NCI-H446 treated with DMSO at 0.1 percent for 48 hours (cell line): ENCODE measurements around the gene NR3C1.
A peak's percentile ranks its signal among the peaks of the same experiment; 100 is the strongest.

Experiments
- DNase-seq: peaks from one replicate; lab custom pipeline; 2025; lab: John Stamatoyannopoulos, UW

The NR3C1 gene

GRCh38 chr5:143311428-143311827 lies 92.1 kb downstream of the NR3C1 start:
- no peak for DNase-seq

GRCh38 chr5:143309661-143310431 lies 93.6 kb downstream of the NR3C1 start:
- no peak for DNase-seq

GRCh38 chr5:143308731-143309130 lies 94.8 kb downstream of the NR3C1 start:
- DNase-seq, result no peak

DNA sequence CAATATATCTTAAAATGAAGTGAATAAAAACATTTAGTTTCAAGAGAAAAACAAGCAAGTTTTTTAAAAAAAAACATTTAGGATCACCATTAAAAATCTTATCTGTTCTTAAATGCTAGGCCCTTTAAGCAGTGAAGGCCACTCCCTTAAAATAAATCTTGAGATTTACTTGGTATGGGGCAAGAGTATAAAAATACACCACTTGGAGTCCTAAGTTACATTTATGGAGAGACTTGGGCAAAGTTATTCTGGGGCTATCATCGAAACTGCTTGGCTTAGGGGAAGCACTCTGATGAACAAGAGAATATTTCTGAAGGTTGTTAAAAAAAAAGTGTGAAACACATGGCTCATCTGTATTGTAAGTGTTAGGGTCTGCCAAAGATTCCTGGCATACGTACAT lies 97.4 kb downstream of the NR3C1 start:
- peak; percentile 55 for DNase-seq

GRCh38 chr5:143304836-143305475 lies 98.5 kb downstream of the NR3C1 start:
- no peak for DNase-seq

DNA sequence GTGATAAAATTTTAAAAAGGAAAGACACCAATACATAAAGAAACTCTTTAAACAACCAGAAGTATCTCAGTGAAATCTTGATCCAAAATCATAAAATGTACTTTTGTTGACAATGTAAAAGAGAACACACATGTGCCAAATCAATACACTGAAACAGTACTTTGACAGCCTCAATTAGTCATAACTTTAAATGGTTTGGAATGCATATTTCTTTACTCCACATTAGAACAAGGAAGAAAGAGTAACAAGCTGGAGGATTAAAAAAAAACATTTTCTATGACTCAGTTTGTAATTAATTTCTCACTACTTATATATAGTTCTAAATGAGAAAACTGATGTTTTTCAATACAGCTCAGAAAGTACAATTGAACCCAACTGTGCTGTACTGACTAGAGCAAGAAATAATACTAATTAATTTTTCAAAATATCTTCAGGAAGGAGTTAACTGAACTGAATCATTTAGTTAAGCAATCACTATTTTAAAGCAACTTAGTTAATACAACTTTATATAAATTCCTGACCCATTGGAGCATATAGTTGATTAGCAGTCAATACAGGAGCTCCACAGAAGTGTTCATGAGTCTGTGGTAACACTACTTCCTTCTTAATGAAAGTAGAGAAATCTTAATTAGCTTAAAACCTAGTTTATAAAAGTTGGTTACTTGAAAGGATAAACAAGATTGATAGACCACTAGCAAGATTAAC lies 101.0 kb downstream of the NR3C1 start:
- DNase-seq, result no peak

DNA sequence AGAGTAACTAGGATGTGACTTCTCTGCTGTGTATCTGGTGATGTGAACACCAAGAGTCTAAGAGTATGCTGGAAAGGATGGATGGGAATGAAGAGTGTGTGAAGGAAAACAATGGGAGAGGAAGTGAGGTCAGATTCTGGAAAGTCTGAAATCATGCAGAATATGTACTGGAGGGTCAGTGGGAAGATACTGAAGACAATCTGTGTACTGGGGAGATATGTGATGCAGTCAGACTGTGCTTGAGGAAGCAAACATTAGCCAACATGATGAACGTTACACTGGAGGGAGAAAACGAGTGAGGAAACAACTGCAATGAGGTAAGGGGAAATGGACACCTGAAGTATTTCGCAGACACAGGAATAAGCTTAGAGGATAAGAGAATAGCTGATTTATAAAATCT lies 105.7 kb downstream of the NR3C1 start:
- no peak for DNase-seq

DNA sequence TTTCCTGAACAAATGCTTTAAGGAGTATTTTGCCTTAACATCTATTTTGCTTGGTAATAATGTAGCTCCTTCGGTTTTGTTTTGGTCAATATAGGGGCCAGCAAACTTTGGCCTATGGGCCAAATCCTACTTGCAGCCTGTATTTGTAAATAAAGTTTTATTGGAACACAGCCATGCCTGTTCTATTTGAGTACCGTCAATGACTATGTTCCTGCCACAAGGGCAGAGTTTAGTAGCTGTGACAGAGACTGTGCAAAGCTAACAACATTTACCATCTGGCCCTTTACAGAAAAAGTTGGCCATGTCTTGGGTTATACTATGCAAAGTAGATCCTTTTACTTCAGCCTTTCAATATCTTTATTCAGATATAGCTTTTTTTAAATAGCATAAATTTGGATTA lies 113.4 kb downstream of the NR3C1 start:
- peak; percentile 39 for DNase-seq

DNA sequence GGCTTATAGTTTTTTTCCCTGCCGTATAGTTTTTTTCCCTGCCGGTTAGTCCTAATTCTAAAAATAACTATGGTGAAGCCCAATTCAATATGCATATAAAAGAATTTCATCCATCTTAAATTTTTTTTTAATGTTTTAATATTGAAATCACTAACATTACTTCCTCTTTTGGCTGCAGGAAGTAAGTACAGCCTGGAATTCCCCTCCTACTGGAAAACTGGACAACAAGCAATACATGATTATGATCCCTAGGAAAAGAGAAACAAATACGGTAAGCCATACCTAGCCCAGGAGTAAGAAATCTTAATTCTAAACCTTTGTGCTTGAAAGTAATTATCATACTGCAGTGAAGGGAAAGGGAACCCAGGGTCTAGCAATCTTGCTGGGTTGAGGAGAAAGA lies 119.0 kb downstream of the NR3C1 start:
- no peak for DNase-seq

- DNase-seq, result no peak
Measured at GRCh38 chr5:143284002-143284401, 119.5 kb downstream of the NR3C1 start.

GRCh38 chr5:143281226-143281625 lies 122.3 kb downstream of the NR3C1 start:
- no peak for DNase-seq

GRCh38 chr5:143279698-143280097 lies 123.8 kb downstream of the NR3C1 start:
- no peak for DNase-seq

- DNase-seq, result peak; percentile 6
Measured at GRCh38 chr5:143277536-143277935, 126.0 kb downstream of the NR3C1 start.

- DNase-seq, result no peak
Measured at GRCh38 chr5:143275512-143276363, 127.7 kb downstream of the NR3C1 start.

DNA sequence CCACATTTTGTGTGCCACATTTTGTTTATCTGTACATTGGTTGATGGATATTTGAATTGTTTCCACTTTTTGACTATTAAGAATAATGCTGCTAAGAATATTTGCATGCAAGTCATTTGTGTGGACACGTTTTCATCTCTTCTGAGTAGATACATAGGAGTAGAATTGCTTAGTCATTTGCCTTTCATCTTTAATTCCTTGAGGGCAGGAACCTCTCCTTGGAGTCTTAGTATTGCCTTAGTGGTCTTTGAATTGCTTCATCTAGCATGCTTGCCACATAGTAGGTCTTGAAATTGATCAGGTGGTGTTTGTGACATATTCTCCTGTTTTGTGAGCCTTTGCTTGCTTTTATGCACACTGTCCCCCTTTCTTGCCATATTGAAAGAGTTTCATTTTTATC lies 128.5 kb downstream of the NR3C1 start:
- no peak for DNase-seq

- no peak for DNase-seq
Measured at GRCh38 chr5:143271431-143271830, 132.1 kb downstream of the NR3C1 start.

DNA sequence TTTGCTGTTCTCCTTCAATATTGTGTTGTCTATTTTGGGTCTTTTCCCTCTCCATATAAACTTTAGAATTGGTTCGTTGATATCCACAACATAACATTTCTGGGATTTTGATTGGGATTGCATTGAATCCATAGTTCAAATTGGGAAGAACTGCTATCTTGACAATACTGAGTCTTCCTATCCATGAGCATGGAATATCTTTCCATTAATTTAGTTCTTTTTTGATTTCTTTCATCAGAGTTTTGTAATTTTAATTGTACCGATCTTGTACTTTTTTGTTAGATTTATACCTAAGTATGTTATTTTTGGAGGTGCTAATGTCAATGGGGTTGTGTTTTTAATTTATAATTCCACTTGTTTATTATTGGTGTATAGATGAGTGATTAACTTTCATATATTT lies 135.1 kb downstream of the NR3C1 start:
- DNase-seq, result no peak

DNA sequence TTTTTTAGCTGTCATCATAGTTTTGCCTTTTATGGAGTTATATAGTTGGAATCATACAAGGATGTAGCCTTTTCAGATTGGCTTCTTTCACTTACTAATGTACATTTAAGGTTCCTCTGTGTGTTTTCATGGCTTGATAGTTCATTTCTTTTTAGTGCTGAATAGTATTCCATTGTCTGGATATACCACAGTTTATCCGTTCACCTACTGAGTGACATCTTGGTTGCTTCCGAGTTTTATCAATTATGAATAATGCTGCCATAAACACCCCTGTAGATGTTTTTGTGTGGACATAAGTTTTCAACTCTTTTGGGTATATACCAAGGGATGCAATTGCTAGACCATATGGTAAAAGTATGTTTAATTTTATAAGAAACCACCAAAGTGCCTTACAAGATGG lies 136.3 kb downstream of the NR3C1 start:
- DNase-seq, result no peak

GRCh38 chr5:143265995-143266394 lies 137.5 kb downstream of the NR3C1 start:
- no peak for DNase-seq

GRCh38 chr5:143263272-143263810 lies 140.1 kb downstream of the NR3C1 start:
- DNase-seq, result no peak

- no peak for DNase-seq
Measured at GRCh38 chr5:143262393-143263174, 140.9 kb downstream of the NR3C1 start.
